ENCODE measurements around the gene SMCO1.
"Not testable (repeated sequence)": the region's sequence is repeated elsewhere in the genome, so short reads cannot be mapped to it uniquely, and the experiment has no call there.

The SMCO1 gene

DNA sequence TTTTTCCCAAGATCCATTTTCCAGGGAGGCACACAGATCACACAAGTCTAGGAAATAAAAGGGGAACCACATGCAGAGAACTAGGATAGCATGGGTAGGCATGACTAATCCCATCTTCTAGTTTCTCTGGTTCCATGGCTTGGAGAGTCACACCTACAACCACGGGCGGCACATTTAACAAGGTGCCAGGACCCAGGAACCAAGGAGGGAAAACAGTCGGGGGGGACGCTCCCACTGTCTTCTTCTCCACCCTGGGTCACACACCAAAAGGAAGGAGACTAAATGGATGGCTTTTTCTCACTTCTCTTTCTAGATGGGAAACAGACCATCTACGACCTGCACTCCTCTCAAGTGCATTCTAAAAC, 4.6 kb upstream of the SMCO1 start:
- TF ChIP-seq, protein P1, sequence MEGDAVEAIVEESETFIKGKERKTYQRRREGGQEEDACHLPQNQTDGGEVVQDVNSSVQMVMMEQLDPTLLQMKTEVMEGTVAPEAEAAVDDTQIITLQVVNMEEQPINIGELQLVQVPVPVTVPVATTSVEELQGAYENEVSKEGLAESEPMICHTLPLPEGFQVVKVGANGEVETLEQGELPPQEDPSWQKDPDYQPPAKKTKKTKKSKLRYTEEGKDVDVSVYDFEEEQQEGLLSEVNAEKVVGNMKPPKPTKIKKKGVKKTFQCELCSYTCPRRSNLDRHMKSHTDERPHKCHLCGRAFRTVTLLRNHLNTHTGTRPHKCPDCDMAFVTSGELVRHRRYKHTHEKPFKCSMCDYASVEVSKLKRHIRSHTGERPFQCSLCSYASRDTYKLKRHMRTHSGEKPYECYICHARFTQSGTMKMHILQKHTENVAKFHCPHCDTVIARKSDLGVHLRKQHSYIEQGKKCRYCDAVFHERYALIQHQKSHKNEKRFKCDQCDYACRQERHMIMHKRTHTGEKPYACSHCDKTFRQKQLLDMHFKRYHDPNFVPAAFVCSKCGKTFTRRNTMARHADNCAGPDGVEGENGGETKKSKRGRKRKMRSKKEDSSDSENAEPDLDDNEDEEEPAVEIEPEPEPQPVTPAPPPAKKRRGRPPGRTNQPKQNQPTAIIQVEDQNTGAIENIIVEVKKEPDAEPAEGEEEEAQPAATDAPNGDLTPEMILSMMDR (conservative IDR thresholded peaks at IDR 0.05) = no peak
- no peak overlapping the region for H3K27ac ChIP-seq

DNA sequence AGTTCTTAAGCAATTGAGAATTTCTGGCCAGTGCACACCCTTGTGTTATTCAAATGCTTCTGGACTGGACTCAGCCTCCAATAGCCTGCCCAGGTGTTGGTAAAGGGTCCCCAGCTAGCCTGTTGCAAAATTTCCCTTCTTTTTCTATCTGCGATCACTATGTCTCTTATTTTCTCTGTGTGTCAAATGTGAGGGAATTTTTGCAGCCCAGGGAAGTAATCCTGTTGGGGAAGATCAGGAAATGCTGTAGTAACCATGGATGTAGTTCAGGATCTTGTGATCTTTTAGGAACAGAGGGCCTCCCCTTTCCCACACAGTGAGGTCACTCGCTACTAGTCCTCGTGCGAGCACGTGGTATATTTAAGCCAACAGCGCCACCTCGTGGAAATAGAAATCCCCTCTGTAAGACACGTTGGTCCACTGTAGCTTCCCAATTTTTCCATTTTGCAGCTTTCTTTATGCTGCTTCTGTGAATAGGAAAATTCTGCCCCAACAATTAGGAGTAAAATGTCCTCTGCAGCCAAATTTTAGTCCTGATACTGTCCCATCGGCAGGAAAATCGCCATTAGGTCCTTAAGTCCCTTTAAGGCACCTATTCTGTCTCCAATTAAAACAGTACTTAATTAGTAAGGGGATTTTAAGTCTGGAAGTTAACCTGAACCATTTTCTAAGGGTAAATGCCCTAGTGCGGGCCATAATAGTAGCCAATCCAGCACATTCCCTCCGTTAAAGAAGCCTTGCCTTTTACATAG, 4.0 kb upstream of the SMCO1 start:
- TF ChIP-seq, protein P1 (conservative IDR thresholded peaks at IDR 0.05) = no peak
- H3K27ac ChIP-seq = no peak overlapping the region

DNA sequence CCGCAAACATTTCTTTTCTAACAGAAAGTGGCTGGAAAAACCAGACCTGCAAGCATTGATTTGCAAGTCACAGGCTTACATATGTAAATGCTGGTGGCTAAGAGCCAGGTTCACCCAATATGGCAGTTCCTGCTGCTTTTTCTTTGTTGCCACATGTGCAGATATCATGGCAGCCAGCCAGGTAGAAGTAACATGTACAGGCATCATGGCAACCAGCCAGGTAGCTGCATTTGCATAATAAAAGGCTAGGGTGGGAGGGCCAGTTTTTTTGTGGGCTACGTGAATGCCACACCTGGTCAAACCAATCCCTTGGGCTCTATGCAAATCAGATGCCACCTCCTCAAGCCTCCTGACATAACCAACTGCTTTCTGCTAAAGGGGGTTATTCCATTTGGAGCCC, 2.8 kb upstream of the SMCO1 start:
- H3K27ac ChIP-seq = no peak overlapping the region

DNA sequence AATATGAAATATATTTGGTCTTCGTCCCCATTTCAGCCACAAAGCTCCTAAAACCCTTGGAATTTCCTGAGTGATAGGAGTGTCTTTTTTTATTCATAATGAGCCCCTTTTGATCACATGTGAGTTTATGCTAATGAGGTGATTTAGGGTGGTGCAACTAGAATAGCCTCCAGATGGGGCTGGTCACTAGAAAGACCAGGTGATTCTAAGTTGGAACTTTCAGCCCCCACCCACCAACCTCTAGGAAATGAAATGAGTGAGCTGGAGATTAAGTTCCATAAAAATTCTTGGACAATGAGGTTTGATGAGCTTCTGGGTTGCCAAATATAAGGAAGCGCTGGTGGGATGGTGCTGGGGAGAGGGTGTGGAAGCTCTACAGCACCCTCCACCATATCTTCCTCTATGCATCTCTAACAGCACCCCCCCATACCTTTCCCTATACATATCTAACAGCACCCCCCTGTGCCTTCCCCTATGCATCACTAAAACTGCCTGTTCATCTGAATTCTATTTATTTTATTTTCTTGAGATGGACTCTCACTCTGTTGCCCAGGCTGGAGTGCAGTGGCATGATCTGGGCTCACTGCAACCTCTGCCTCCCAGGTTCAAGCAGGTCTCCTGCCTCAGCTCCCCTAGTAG, 2.1 kb upstream of the SMCO1 start:
- TF ChIP-seq, protein P1 (conservative IDR thresholded peaks at IDR 0.05) = no peak
- no peak overlapping the region for H3K27ac ChIP-seq

More for the DNA sequence above, 2.8 kb upstream of the SMCO1 start:
- TF ChIP-seq, protein P1 (conservative IDR thresholded peaks at IDR 0.05) = no peak

DNA sequence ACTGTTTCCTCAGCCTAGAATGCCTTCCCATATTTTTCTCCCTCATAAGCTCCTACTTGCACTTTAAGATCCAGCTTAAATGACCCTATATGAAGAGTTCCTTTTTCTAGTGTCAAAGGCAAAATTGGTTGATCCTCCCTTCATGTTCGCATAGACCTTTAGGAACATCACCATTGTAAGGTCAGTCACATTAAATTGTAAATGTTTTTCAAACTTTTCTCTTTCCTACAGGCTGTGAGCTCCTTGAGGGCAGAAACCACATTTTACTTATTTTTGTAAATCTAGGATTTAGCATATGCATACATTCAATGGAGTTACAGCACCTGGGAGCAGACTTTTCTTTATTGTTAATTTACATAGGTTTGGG, 813 bp downstream of the SMCO1 start:
- TF ChIP-seq, protein P1 (conservative IDR thresholded peaks at IDR 0.05) = no peak
- no peak overlapping the region for H3K27ac ChIP-seq

DNA sequence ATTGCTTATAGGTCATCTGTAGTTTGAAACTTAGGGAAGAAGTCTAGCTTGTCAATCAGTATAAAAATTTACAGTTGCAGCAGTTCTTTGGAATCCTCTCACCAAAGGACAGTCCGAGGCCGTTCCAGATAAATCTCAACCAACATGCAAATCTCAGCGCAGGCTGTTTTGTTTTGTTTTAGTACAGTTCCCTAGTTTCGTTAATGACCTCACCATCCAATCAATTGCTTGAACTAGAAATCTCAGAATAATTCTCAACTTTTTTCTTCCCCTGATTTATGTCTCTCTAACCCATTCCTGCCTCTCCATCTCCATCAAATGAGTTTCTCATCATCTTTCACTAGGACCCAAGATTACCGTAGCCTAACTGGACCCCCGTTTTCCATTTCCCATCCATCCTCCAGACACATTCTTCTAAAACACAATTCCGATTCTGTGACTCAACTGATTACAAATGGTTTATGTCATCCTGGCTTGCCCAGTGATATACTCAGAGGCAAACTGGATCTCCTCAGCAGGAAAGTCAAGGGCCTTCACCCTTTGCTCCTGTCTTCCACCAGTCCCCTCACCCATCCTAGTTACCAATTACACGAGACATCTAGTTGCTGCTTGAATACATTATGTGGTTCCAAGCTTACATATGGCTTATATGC, 1.3 kb downstream of the SMCO1 start:
- TF ChIP-seq, protein P1 (conservative IDR thresholded peaks at IDR 0.05) = no peak
- H3K27ac ChIP-seq = no peak overlapping the region

DNA sequence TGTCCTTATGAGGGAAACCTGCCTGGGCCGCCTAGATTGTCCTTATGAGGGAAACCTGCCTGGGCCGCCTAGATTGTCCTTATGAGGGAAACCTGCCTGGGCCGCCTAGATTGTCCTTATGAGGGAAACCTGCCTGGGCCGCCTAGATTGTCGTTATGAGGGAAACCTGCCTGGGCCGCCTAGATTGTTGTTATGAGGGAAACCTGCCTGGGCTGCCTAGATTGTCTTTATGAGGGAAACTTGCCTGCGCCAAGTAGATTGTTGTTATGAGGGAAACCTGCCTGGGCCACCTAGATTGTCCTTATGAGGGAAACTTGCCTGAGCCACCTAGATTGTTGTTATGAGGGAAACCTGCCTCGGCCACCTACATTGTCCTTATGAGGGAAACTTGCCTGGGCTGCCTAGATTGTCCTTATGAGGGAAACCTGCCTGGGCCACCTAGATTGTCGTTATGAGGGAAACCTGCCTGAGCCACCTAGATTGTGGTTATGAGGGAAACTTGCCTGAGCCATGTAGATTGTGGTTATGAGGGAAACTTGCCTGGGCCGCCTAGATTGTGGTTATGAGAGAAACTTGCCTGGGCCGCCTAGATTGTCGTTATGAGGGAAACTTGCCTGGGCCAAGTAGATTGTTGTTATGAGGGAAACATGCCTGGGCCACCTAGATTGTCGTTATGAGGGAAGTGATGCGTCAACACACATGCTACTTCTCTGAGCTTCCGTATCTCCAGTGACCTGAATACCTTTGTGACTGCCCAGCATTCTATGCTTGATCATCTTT, 3.3 kb downstream of the SMCO1 start:
- not testable (repeated sequence) for H3K27ac ChIP-seq

DNA sequence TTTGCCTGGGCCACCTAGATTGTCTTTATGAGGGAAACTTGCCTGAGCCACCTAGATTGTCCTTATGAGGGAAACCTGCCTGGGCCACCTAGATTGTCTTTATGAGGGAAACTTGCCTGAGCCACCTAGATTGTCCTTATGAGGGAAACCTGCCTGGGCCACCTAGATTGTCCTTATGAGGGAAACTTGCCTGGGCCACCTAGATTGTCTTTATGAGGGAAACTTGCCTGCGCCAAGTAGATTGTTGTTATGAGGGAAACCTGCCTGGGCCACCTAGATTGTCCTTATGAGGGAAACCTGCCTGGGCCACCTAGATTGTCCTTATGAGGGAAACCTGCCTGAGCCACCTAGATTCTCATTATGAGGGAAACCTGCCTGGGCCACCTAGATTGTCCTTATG, 4.0 kb downstream of the SMCO1 start:
- not testable (repeated sequence) for H3K27ac ChIP-seq

Measured in VCaP (cell line).